Nephron progenitor cell (in vitro differentiated cells): Measurements from ENCODE around the gene AIRE.

ENCODE experiments used
- DNase-seq: peaks from one replicate; pipeline ENCODE4 v3.0.0; 2021
- H3K27ac Mint-ChIP-seq: 2 replicates; pipeline ENCODE4 v1.8.0; 2021; ENCODE audit warnings: mild to moderate bottlenecking, moderate library complexity, mixed read lengths
- H3K27me3 Mint-ChIP-seq: 2 replicates; pipeline ENCODE4 v1.8.0; 2021; ENCODE audit warnings: mild to moderate bottlenecking, low read depth, mixed read lengths; ENCODE audit not compliant: poor library complexity
- H3K36me3 Mint-ChIP-seq: 2 replicates; pipeline ENCODE4 v1.8.0; 2021; ENCODE audit warnings: low read depth, mixed read lengths
- H3K4me1 Mint-ChIP-seq: 2 replicates; pipeline ENCODE4 v1.8.0; 2021; ENCODE audit warnings: mixed read lengths
- H3K4me3 Mint-ChIP-seq: 2 replicates; pipeline ENCODE4 v1.8.0; 2021; ENCODE audit warnings: mild to moderate bottlenecking, moderate library complexity, mixed read lengths
- H3K9me3 Mint-ChIP-seq: 2 replicates; pipeline ENCODE4 v1.8.0; 2021; ENCODE audit warnings: mild to moderate bottlenecking, moderate library complexity, mixed read lengths
- CTCF ChIP-seq: fragments of 200-600 bp; sonication (generic); IDR thresholded peaks from 2 replicates; pipeline ENCODE4 v1.5.0; 2021; ENCODE audit warnings: antibody characterized with exemption

The AIRE gene

GRCh38 chr21:44291936-44292811 is 6.5 kb downstream of the AIRE start:
- DNase-seq: peak; percentile 49

GRCh38 chr21:44292812-44293195 is 7.1 kb downstream of the AIRE start:
- Mint-ChIP-seq H3K27ac (no peak overlapping the region), H3K9me3 (no peaks in the 10 kb centered on the region), H3K36me3 (no peaks in the 10 kb centered on the region), H3K4me3 (no peak overlapping the region), H3K27me3 (peaks cover 34% of the 10 kb centered on the region), H3K4me1 (peaks cover 7% of the 10 kb centered on the region)
- no peak for DNase-seq
- no peak for TF ChIP-seq CTCF

More at GRCh38 chr21:44291936-44292811, 6.5 kb downstream of the AIRE start:
- peaks cover 11% of the 10 kb centered on the region for H3K4me1 Mint-ChIP-seq
- no peaks in the 10 kb centered on the region for H3K9me3 Mint-ChIP-seq
- peaks cover 31% of the 10 kb centered on the region for H3K27me3 Mint-ChIP-seq
- no peaks in the 10 kb centered on the region for H3K36me3 Mint-ChIP-seq
- H3K27ac Mint-ChIP-seq: no peak overlapping the region
- H3K4me3 Mint-ChIP-seq: no peak overlapping the region
- no peak for TF ChIP-seq CTCF

- Mint-ChIP-seq H3K4me3 (no peak overlapping the region), H3K36me3 (no peaks in the 10 kb centered on the region), H3K9me3 (no peaks in the 10 kb centered on the region), H3K27ac (no peak overlapping the region), H3K4me1 (peaks cover 5% of the 10 kb centered on the region), H3K27me3 (peaks cover 29% of the 10 kb centered on the region)
- TF ChIP-seq CTCF: no peak
- DNase-seq: no peak
Observed at GRCh38 chr21:44293551-44294231, 8.0 kb downstream of the AIRE start.

- Mint-ChIP-seq H3K27ac (no peak overlapping the region), H3K4me1 (peaks cover 11% of the 10 kb centered on the region), H3K4me3 (no peak overlapping the region), H3K9me3 (no peaks in the 10 kb centered on the region), H3K27me3 (peaks cover 24% of the 10 kb centered on the region), H3K36me3 (no peaks in the 10 kb centered on the region)
- peak; percentile 34 for DNase-seq
- no peak for TF ChIP-seq CTCF
Observed at GRCh38 chr21:44294391-44295162, 8.9 kb downstream of the AIRE start.

GRCh38 chr21:44295163-44295573 is 9.5 kb downstream of the AIRE start:
- TF ChIP-seq CTCF: no peak
- H3K36me3 Mint-ChIP-seq: no peaks in the 10 kb centered on the region
- DNase-seq: no peak
- H3K27ac Mint-ChIP-seq: no peak overlapping the region
- H3K4me3 Mint-ChIP-seq: no peak overlapping the region
- H3K27me3 Mint-ChIP-seq: peaks cover 21% of the 10 kb centered on the region
- H3K4me1 Mint-ChIP-seq: peaks cover 11% of the 10 kb centered on the region
- H3K9me3 Mint-ChIP-seq: no peaks in the 10 kb centered on the region
